ENCODE data around the gene PKLR.

Gene PKLR

GRCh38 chr1:155256058-155256852, 45.0 kb downstream of the PKLR start:
- WGBS (ENCODE audit: insufficient coverage, insufficient read length): no CpG with 5 or more reads among the region's 20 CpGs
- no peaks in the 10 kb centered on the region; the same call in 1 of the 2 replicates for H3K36me3 ChIP-seq (ENCODE audit: control insufficient read depth, insufficient read depth, low read length)
- no peak overlapping the region for H3K27ac ChIP-seq (ENCODE audit: low read length)
- no peaks in the 10 kb centered on the region for H3K27me3 ChIP-seq (ENCODE audit: control insufficient read depth, insufficient read depth, low read length)
- no peak for DNase-seq (ENCODE audit: low read depth, low spot score)
- H3K4me3 ChIP-seq (ENCODE audit: low read length): peak overlapping the region; percentile 65; the same call in 1 of the 2 replicates
- H3K9me3 ChIP-seq (ENCODE audit: control insufficient read depth, insufficient read depth, low read length): no peaks in the 10 kb centered on the region
- peaks cover 6% of the 10 kb centered on the region for H3K4me1 ChIP-seq (ENCODE audit: control insufficient read depth, insufficient read depth, low read length)

DNA sequence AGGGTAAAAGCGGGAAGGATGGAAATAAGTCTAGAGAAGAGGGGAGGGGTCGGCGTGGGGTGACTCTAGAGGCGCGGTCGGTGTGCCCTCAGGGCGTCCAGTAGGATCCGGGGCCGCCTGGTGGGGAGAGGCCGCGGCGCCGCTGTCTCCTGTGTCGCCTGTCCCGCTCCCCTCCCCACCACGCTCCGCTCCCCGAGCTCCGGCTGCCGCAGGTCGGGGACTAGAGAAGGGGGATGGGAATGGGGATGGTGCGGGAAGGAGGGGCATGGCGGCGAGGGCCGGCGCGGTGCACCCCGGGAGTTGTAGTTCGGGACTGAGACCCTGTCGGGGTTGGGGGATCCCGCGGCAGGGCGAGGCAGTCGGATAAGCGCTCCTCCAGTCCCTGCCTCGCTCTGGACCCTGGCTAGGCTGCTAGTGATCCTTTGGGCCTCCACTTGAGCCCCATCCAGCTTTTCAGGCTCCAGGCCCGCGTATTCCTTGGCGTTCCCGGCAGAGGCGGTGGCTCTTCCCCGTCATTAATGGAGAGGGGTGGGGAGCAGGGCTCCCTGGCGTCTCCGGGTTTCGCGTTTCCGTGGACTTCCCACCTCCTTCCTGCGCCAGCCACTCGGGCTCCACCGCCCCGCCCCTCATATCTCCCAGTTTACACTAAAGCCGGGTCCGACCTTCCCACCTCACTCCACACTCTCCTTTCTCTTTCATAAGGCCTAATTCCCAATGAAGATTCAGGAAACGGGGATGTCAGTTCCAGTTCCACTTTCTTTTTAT, 45.8 kb downstream of the PKLR start, which contains the start of gene ENTREP3:
ENTREP3 (minus strand) TSS at position 241 of the 765 bp plus-strand sequence. CDS start 606 bp downstream, outside the sequence.
- Histone ChIP-seq H3K9me3 (ENCODE audit: control insufficient read depth, insufficient read depth, low read length) (no peaks in the 10 kb centered on the region), H3K27ac (ENCODE audit: low read length) (no peak within 1 kb of the TSS), H3K4me3 (ENCODE audit: low read length) (peak within 1 kb of the TSS; percentile 65), H3K4me1 (ENCODE audit: control insufficient read depth, insufficient read depth, low read length) (peaks cover 6% of the 10 kb centered on the region), H3K36me3 (ENCODE audit: control insufficient read depth, insufficient read depth, low read length) (no peaks in the 10 kb centered on the region; the same call in 1 of the 2 replicates), H3K27me3 (ENCODE audit: control insufficient read depth, insufficient read depth, low read length) (no peaks in the 10 kb centered on the region)
- no peak for DNase-seq (ENCODE audit: low read depth, low spot score)
- WGBS (ENCODE audit: insufficient coverage, insufficient read length): no CpG with 5 or more reads among the region's 54 CpGs

GRCh38 chr1:155254714-155255242, 46.5 kb downstream of the PKLR start:
- Histone ChIP-seq H3K36me3 (ENCODE audit: control insufficient read depth, insufficient read depth, low read length) (no peaks in the 10 kb centered on the region; the same call in 1 of the 2 replicates), H3K4me1 (ENCODE audit: control insufficient read depth, insufficient read depth, low read length) (peaks cover 7% of the 10 kb centered on the region), H3K27me3 (ENCODE audit: control insufficient read depth, insufficient read depth, low read length) (no peaks in the 10 kb centered on the region), H3K9me3 (ENCODE audit: control insufficient read depth, insufficient read depth, low read length) (no peaks in the 10 kb centered on the region), H3K4me3 (ENCODE audit: low read length) (peak overlapping the region; percentile 65), H3K27ac (ENCODE audit: low read length) (no peak overlapping the region)
- no CpG with 5 or more reads among the region's 35 CpGs for whole genome bisulfite sequencing (ENCODE audit: insufficient coverage, insufficient read length)
- DNase-seq (ENCODE audit: low read depth, low spot score): no peak

DNA sequence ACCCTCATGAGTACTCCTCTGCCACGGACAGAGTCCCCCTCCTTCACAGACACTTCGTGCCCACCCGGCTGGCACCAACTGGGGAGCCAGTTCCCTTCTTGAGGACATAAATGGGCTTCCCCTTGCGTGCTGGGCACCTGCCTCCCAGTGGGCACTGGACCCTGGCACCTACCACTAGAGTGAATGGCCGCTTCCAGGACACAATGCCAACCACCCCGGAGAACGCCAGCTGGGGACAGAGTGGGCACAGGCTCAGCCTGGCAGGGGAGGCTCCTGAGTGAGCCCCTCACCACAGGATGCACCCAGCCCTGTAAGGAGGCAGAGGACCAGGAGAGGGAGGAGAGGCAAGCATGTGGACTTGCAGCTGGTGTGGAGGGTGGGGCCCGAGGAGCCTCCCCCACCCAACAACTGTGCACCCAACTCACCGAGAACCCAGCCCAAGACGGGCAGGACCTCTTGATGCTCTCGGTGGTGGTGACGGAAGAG, 47.0 kb downstream of the PKLR start:
- Histone ChIP-seq H3K9me3 (ENCODE audit: control insufficient read depth, insufficient read depth, low read length) (no peaks in the 10 kb centered on the region), H3K36me3 (ENCODE audit: control insufficient read depth, insufficient read depth, low read length) (no peaks in the 10 kb centered on the region; the same call in 1 of the 2 replicates), H3K27me3 (ENCODE audit: control insufficient read depth, insufficient read depth, low read length) (no peaks in the 10 kb centered on the region), H3K4me3 (ENCODE audit: low read length) (peak overlapping the region; percentile 65; the same call in 1 of the 2 replicates), H3K27ac (ENCODE audit: low read length) (no peak overlapping the region), H3K4me1 (ENCODE audit: control insufficient read depth, insufficient read depth, low read length) (peaks cover 7% of the 10 kb centered on the region)
- DNase-seq (ENCODE audit: low read depth, low spot score): no peak
- WGBS (ENCODE audit: insufficient coverage, insufficient read length): no CpG with 5 or more reads among the region's 12 CpGs

DNA sequence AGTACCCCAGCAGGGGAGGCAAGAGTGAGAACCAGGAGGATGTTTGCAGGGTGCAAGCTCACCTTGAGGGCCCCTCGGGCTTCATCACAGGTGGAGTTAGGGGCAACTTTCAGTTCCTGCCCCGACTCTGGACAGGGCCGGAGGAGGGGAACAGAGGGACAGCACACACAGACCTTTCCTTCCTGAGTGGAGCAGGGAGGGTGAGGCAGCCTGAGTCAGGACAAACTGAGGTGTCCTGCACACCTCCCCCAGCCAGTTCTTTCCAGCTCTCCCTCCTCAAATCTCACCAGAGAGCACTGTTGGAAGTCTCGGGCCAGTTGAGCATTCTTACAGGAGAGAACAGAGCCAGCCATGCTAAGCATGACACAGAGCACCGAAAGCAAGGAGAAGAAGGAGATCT, 47.4 kb downstream of the PKLR start:
- no peak for DNase-seq (ENCODE audit: low read depth, low spot score)
- Histone ChIP-seq H3K4me3 (ENCODE audit: low read length) (no peak overlapping the region), H3K36me3 (ENCODE audit: control insufficient read depth, insufficient read depth, low read length) (no peaks in the 10 kb centered on the region; the same call in 1 of the 2 replicates), H3K27ac (ENCODE audit: low read length) (no peak overlapping the region), H3K4me1 (ENCODE audit: control insufficient read depth, insufficient read depth, low read length) (peaks cover 7% of the 10 kb centered on the region), H3K9me3 (ENCODE audit: control insufficient read depth, insufficient read depth, low read length) (no peaks in the 10 kb centered on the region), H3K27me3 (ENCODE audit: control insufficient read depth, insufficient read depth, low read length) (no peaks in the 10 kb centered on the region)
- WGBS (ENCODE audit: insufficient coverage, insufficient read length): no CpG with 5 or more reads among the region's 5 CpGs

DNA sequence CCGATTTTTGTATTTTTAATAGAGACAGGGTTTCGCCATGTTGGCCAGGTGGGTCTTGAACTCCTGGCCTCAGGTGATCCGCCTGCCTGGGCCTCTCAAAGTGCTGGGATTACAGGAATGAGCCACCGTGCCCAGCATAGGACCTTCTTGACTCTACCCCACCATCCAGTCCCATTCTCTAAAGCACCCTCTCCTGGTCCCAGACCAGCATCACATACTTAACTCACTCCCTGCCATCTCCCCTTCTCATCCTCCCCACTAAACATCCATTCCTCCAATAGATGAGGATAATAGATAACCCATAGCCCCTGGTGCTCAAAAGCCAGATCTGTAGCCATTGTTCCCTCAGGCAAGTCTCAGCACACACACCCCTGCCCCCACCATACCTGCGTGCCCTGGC, 48.0 kb downstream of the PKLR start:
- Histone ChIP-seq H3K36me3 (ENCODE audit: control insufficient read depth, insufficient read depth, low read length) (no peaks in the 10 kb centered on the region; the same call in none of the 2 replicates), H3K27ac (ENCODE audit: low read length) (no peak overlapping the region), H3K27me3 (ENCODE audit: control insufficient read depth, insufficient read depth, low read length) (no peaks in the 10 kb centered on the region), H3K4me3 (ENCODE audit: low read length) (no peak overlapping the region), H3K9me3 (ENCODE audit: control insufficient read depth, insufficient read depth, low read length) (no peaks in the 10 kb centered on the region), H3K4me1 (ENCODE audit: control insufficient read depth, insufficient read depth, low read length) (peaks cover 7% of the 10 kb centered on the region)
- DNase-seq (ENCODE audit: low read depth, low spot score): no peak
- no CpG with 5 or more reads among the region's 5 CpGs for WGBS (ENCODE audit: insufficient coverage, insufficient read length)

DNA sequence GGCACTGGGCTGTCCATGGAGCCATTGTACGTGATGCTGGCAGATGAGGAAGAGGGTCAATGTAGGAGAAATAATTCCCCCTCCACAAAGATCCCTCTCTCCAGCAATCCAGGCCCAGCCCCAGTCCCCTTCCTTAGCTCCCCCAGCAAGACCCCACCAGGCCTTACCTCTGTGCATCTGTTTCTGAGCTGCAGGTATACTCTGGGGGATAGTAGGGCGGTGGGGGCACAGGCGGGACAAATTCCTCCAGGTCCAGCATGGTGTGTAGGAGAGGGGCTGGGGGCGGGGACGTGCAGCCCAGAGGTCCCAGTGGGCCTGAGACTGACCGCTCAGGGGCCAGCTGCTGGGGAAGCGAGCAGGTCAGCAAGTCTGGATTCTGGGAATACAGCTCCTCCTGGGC, 49.7 kb downstream of the PKLR start:
- Histone ChIP-seq H3K4me3 (ENCODE audit: low read length) (no peak overlapping the region), H3K36me3 (ENCODE audit: control insufficient read depth, insufficient read depth, low read length) (peaks cover 4% of the 10 kb centered on the region), H3K4me1 (ENCODE audit: control insufficient read depth, insufficient read depth, low read length) (peaks cover 7% of the 10 kb centered on the region), H3K9me3 (ENCODE audit: control insufficient read depth, insufficient read depth, low read length) (no peaks in the 10 kb centered on the region), H3K27ac (ENCODE audit: low read length) (no peak overlapping the region), H3K27me3 (ENCODE audit: control insufficient read depth, insufficient read depth, low read length) (no peaks in the 10 kb centered on the region)
- WGBS (ENCODE audit: insufficient coverage, insufficient read length): no CpG with 5 or more reads among the region's 7 CpGs
- no peak for DNase-seq (ENCODE audit: low read depth, low spot score)

DNA sequence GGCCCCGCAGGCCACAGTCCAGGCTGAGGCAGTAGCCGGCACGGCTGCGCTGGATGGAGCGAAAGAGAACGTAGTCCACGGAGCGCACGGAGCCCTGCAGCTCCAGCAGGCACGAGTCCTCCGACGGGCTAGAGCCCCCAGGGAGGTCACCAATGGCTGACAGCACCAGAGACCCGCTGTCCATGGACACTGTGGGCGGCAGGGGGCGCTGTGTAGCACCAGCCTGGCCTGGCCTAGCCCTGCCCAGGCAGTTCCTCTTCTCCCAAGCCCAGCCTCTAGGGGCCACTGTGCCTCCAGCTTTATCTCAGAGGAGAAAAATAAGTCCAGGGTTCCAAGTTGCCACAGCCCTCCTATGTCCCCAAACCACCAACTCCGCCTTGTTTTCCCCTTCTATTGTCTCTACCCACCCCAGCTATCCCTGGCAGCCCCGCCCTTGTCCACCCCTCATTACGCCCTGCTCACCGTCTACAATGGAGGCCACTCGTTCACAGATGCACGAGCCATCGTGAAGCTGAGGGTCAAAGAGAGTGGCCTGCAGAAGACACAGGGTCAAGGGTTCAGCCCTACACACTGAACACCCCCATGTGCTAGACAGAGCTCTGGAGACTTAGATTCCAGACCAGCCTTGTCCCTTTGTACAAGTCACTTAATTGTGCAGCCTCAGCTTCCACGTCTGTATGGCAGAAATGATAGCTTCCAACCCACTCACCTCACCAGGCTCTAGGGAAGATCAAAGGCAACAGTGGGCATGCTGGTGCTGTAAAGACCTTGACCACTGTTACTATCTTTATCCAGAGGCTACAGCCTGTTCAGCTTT, 50.4 kb downstream of the PKLR start:
- no CpG with 5 or more reads among the region's 23 CpGs for WGBS (ENCODE audit: insufficient coverage, insufficient read length)
- Histone ChIP-seq H3K36me3 (ENCODE audit: control insufficient read depth, insufficient read depth, low read length) (peaks cover 4% of the 10 kb centered on the region), H3K27ac (ENCODE audit: low read length) (no peak overlapping the region), H3K9me3 (ENCODE audit: control insufficient read depth, insufficient read depth, low read length) (no peaks in the 10 kb centered on the region), H3K4me1 (ENCODE audit: control insufficient read depth, insufficient read depth, low read length) (peaks cover 7% of the 10 kb centered on the region), H3K4me3 (ENCODE audit: low read length) (peak overlapping the region; percentile 29; the same call in 1 of the 2 replicates), H3K27me3 (ENCODE audit: control insufficient read depth, insufficient read depth, low read length) (no peaks in the 10 kb centered on the region)
- no peak for DNase-seq (ENCODE audit: low read depth, low spot score)

DNA sequence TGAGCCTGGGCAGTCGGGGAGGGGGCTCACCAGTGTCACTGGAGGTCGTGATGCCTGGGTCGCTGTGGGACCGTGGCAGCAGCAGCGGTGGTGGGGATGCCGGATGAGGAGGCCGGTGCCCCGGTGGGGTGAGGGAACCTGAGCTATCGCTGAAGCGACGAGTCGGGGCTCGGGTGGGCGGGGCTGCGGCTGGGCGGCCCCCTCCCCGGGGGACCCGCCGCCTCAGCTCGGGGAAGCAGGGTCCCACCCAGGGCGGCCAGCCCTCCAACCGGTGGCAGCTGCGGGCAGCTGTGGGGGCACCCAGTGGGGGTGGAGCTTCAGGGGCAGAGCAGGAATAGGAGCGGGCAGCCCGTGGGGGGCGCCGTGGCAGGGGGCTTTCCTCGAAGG, 51.0 kb downstream of the PKLR start:
- WGBS (ENCODE audit: insufficient coverage, insufficient read length): no CpG with 5 or more reads among the region's 28 CpGs
- H3K4me1 ChIP-seq (ENCODE audit: control insufficient read depth, insufficient read depth, low read length): peaks cover 7% of the 10 kb centered on the region
- no peaks in the 10 kb centered on the region for H3K27me3 ChIP-seq (ENCODE audit: control insufficient read depth, insufficient read depth, low read length)
- H3K36me3 ChIP-seq (ENCODE audit: control insufficient read depth, insufficient read depth, low read length): peaks cover 4% of the 10 kb centered on the region
- no peak for DNase-seq (ENCODE audit: low read depth, low spot score)
- no peaks in the 10 kb centered on the region for H3K9me3 ChIP-seq (ENCODE audit: control insufficient read depth, insufficient read depth, low read length)
- H3K4me3 ChIP-seq (ENCODE audit: low read length): peak overlapping the region; percentile 29; the same call in 1 of the 2 replicates
- no peak overlapping the region for H3K27ac ChIP-seq (ENCODE audit: low read length)
